Ovary (tissue), 3 donors: ENCODE data around the gene MAK.

ENCODE experiments used
- CTCF ChIP-seq, 3 donors: fragments of 450-650 bp in 2 of 3; fragments of 200-600 bp in 1 of 3; IDR thresholded peaks; one replicate each; pipeline versions ENCODE4 v1.5.1 to v1.8.0; 2016 to 2022; ENCODE audit warnings: antibody characterized with exemption in 3 of 3, mild to moderate bottlenecking in 1 of 3
- POLR2A ChIP-seq: fragments of 450-650 bp; IDR thresholded peaks from one replicate; pipeline ENCODE4 v1.6.1; 2017; ENCODE audit warnings: antibody characterized with exemption, mild to moderate bottlenecking, moderate library complexity
- donor health status: DM: no; HTN: no; CAD: no.

GRCh38 chr6:10749734-10750133, 88.6 kb downstream of the MAK start:
- TF ChIP-seq CTCF (IDR thresholded peaks at IDR 0.05) (no peak), POLR2A (no peak)
